Ovary (tissue), 3 donors: Measurements from ENCODE around the gene IQGAP2.

Experiments used
- CTCF ChIP-seq, 3 donors: fragments of 450-650 bp in 2 of 3; fragments of 200-600 bp in 1 of 3; IDR thresholded peaks; one replicate each; pipeline versions ENCODE4 v1.5.1 to v1.8.0; 2016 to 2022; ENCODE audit warnings: antibody characterized with exemption in 3 of 3, mild to moderate bottlenecking in 1 of 3
- EP300 ChIP-seq: sonication (generic); formaldehyde crosslinking; IDR thresholded peaks from one replicate; pipeline ENCODE4 v1.6.1; 2017; ENCODE audit warnings: antibody characterized with exemption
- donor health status: DM: no; HTN: no; CAD: no.

- no peak for TF ChIP-seq CTCF (IDR thresholded peaks at IDR 0.05)
- no peak for TF ChIP-seq EP300
Measured at GRCh38 chr5:76690037-76690679, 287.1 kb downstream of the IQGAP2 start.
